SIG-M5 (cell line): Measurements from ENCODE around the gene EIF2A.
"Not testable (repeated sequence)": the region's sequence is repeated elsewhere in the genome, so short reads cannot be mapped to it uniquely, and the experiment has no call there.

ENCODE experiments used
- DNase-seq: peaks from one replicate; lab custom pipeline; 2025; lab: John Stamatoyannopoulos, UW

EIF2A gene

DNA sequence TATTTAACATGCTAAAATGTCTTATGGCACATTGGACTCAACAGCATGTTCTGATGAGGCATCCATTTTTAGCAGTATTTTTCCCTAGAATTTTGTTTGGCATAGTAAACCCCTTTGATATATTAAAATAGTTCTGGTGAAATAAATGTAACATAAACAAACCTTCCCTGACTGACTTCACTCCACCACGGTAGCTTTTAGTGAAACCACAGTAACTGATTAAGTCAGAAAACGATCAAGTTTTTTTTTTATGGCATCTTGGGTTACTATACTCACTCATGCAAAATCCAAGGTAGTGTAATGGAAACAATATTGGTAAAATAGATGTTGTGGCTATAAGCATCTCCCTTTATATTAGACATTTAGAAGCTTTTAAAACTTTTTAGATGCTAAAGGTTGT, 3.1 kb upstream of the EIF2A start:
- no peak for DNase-seq

DNA sequence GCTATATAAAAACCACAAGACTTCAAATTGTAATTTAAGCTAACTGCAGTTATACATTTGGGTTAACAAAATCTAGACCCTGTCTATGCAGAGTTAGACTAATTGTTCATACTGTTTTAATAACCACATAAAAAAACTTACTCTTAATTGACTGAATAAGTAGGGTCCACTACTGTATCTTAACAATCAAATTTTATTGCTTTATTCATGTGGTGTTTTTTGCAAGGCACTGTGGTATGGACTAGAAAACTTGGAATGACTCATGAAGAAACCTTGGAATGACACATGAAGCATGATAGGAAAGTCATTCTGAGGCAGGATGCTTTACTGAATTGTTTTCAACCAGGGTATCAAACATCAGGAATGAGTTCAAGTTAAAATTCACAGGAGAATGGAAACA, 2.5 kb upstream of the EIF2A start:
- DNase-seq, result no peak

DNA sequence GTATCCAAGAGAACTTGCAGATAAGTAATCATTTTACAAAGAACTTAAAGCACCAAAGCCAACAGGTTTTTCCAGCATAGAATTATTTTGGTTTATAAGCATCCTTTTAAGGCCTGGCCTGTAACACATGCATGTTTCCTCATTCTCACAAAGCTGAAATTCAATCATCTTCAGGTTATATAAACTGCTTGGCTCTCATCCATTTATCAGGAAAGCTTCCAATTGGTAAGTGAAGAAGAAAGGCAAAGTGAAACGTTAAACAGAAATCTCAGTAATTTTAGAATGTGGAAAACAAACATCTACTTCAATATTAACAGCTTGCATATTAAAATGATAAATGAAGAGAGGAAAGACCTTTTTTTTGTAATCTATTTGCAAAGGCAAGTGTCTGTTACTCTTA, 1.9 kb upstream of the EIF2A start:
- DNase-seq, result no peak

DNA sequence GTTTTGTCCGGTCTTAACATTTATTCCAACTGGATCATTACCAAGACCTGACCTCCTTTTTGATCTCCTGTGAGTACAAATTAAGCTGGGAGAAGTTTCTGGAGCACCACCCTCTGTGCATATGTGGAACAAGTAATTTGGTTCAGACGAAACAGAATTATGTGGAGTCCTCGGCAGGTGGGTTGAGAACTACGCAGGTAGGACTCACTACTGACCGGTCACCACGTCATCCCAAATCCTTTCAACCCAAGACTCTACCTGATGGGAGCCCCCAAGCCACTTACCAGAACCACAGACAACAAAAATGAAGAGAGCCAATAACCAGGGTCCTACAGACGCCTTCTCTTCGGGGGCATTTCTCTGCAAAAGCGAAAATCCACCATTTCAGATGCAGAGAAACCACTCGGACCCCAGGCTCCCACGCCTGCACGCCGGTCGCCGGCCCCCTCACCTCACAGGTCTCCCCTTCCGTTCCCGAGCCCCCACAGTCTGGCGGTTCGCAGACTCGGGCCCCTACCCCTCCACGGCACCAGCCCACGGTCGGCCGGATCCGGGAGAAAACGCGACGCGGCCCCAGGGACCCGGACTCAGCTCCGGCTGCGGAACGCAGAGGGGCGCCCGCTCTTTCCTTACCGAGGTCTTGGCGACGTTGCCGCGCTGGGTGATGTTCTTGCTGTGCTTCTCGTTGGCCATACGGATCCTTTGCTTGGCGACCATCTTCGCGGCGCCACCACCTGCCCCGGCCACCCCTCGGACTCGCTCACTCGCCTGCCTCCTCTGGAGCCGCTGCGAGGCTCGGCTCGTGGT, 965 bp upstream of the EIF2A start:
- no peak for DNase-seq

DNA sequence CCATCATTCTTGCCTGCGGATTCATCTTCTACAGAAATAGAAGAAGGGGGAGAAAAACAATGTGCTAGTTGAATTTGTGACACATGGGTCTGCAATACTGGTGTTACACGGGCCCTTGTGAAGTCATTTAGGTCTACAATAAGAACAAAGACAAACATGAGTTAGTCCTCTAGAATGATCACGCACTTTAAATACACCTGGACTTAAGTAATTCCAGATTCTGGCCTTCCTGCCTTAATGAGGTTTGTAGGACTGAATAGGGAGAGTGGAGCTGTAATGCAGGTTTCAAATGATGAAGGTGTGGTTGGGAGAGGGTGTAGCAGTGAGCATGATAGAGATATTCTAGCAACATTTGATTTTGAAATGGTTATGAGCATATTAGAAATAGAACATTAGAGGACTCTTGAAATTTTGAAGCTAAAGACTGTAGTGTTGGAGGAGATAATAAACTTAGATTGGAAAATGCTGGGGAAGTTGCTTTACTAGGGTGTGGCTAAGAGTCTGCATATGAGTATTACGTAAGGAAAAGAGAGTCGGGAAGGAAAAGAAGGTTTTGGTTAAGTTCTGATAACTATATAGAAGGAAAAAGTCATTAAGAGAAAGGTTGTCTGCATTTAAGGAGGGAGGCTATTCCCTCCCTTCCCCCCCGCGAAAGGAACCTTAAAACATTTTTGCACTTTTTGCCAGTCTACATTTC, 606 bp downstream of the EIF2A start:
- DNase-seq, result no peak

DNA sequence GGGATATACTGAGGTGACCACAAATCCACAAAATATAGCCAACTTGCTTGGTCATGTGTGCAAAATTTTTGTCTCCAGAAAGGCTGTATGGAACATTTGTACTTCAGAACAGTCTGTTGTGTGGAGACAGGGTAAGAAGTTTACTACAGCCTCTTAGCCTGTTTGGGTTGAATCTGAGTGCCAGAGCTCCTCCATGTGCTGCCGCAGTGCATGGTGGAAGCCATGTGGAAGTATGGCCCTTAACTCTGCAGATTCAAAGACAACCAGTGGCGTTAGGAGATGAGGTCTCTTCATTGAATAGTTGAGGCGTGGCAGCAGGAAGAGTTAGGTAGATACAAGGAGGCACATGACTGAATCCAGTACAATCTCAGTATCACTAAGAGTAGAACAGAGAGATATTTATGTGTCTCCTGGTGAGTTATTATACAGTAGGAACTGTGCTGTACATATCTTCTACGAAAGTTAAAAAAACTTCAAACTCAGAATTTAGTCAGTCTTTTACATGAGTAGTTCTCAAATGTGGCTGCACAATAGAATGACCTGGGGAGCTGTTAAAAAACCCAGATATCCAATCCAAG, 9.4 kb downstream of the EIF2A start:
- DNase-seq, result no peak

DNA sequence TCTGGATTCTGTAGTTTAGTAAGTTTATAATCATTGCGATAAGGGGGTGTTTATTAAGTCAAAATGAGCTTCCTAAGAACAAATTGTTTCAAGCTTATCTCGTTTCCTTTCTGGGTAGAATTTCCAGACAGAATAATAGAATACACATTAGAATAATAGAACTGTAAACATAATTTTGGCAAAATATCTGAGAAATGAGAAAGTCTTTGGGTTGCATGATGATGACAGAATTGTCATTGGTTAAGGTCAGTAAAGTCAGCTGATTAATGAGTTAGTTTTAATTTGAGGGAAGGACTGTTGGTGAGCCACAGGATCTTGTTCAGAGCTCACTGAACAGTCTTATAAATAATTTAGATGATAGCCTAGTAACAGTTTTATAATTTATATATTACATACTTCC, 10.2 kb downstream of the EIF2A start:
- no peak for DNase-seq

DNA sequence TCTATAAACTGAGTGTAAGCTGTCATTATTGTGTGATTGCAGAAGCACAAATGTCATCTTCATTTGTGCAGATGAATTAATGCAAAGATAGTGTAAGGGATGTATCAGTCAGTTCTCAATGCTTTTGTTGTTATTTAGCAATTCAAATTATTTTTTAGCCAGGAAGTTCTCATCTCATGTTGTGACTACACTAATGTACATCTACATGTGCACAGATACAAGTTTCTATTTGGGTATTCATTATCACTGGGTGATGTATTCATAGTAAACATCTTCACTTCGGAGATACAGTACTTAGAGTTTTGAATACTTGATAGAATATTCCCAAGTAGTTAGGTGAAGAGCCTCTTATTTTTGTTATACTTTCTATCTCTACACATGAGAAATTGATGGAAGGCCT, 11.1 kb downstream of the EIF2A start:
- no peak for DNase-seq

DNA sequence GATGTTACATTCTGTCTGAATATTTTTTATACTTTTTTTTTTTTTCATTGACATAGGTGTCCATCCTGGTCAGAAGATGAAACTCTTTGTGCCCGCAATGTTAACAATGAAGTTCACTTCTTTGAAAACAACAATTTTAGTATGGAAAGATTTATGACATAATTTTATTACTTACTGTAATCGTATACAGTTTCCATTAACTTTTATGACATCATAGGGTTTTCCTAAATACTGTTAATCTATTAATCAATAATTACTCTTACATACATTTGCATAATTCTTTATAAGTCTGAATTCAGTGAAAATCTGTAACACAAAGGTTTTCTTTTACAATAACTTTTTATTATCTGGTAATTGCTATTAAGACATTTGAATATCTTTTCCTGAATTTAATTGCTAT, 17.7 kb downstream of the EIF2A start:
- no peak for DNase-seq

DNA sequence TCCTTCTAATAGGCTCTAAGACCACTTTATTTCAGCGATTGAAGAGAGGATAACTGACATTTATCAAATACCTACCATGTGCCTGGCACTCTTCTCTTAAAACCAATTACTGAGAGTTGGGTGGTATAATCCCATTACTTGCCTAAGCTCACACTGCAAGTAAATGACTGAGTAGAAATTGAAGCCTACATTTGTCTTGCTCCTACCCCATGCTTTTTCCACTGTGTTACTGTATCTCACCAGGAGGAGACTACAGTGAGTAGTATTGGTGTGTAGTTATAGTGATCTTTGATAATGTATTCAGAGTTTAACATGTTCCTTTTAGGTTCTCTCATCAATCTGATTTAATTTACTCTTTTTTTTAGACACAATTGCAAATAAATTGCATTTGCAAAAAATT, 20.7 kb downstream of the EIF2A start:
- DNase-seq, result no peak

DNA sequence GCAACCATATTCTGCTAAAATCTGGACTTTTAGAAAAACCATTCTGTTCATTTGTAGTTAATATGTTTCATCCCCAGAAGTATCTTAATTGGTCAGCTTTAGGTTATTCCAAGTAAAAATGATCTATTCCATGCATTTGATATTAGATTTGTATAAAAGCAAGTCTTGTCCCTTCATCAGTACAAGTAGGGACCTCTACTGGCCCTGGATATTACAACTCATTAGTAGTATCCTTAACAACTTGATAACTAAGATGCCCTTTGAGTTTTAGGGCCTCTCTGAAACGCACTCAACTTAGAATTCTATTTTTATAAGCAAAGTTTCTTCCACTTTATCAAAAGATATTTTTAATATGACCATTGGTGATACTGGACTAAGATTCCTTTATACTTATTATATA, 31.3 kb downstream of the EIF2A start:
- DNase-seq, result no peak

DNA sequence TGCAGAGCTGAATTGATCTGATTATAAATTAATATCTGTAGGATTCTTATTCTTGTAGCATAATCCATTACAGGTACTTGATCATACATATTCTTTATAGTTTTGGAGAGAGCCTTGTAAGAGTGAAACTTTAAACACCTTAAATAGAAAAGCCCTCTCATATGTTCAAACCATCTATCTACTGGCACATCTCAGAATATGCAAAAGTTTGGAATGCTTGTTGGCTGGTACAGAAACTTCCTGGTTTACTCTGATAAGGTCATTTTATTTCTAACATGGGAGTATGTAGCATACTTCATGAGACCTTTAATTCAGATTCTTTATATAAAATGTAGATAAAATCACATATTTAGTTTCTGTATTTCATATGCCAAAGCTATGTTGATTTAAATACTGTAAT, 34.6 kb downstream of the EIF2A start:
- DNase-seq, result no peak

DNA sequence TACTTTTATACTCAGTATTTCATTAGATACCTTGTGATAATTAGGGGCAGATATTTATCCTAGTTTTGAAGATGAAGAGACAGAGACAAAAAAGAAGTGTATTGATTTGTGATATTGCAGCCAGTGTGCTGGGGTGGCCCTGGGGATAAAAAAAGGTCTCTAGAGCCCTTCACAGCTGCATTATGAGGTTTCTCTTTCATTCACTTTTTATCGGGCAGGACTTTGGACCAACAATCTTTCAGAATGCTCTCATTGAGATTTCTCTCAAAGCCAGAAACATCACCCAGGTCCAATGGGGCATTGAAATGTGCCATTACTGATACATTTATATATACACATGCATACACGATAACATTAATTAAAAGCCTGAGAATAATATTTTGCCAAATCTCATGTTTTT, 36.0 kb downstream of the EIF2A start:
- no peak for DNase-seq

DNA sequence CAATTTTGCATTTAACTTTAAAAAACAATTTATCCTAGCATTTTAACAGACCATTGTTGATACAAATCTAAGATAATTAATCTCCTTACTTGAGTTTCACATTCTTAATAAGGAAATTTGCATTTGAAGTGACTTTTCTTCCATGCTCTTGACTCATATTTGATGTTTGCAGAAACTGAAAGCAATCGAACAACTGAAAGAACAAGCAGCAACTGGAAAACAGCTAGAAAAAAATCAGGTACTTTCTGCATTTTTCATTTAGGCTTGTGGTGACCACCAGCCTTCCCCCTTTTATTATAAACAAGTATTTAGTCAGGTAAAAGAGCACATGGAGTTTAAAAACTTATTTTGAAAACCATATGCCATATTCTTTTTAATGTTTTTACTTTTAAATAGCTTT, 36.4 kb downstream of the EIF2A start:
- no peak for DNase-seq

DNA sequence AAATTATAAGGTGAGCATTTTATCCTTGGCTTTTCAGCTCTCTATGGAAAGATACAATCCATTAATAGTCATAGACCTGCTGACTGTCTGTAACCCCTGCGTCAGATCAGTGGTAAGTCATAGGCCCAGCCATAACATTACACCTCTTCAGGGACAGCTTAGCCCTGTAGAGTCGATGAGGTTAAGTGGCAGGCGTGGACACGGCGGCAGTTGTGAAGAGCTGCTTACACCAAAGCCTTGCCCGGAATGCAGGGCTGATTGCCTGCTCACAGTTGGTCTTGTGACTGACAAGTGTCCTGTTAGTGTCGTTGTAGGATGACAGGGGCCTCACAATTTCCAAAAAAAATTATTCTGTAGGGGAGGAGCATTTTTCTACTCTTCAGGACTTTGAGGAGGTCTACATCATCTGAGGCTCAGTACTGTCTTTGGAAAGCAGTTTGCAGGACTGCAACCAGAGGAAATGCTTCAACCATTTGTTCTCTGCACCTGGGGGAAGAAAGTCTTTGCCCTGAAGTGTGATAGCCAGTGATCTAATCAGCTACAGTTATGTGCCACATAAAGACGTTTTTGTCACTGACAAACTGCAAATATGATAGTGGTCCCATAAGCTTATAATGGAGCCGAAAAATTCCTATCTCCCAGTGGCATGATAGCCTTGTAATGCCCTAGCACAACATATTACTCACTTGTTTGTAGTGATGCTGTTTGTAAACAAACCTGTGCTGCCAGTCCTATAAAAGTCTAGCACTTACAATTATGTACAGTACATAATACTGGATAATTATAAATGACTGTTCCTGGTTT, 41.6 kb downstream of the EIF2A start:
- no peak for DNase-seq

DNA sequence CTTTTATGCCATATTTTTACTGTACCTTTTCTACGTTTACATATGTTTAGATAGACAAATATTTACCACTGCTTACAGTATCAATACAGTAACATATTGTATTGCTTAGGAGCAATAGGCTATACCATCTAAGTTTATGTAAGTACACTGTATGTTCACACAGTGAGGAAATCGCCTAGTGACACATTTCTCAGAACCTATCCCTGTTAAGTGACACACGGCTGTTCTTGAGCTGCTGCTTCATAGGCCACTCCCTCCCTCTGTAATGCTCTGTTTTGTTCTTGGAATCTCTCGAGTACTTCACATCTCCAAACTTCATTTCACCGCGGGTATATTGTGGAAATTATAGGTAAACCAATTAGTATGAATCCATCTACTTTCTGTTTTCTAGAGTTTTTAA, 43.2 kb downstream of the EIF2A start:
- DNase-seq, result no peak

DNA sequence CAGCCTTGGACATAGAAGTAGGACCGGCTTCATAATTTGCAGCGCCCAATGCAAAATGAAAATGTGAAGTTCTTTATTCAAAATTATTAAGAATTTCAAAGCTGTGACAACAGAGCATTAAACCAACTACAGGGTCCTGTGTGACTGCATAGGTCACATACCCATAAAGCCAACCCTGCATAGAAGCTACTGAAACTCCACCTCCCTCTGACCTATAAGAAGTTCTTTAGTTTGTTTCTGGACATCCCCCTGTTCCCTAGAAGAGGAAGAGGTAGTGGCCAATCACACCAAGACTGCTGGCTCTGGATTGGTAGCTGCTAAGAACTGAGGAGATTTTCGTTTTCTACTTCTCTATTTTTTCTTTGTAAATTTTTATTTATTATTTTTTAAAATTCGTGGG, 47.6 kb downstream of the EIF2A start:
- no peak for DNase-seq

DNA sequence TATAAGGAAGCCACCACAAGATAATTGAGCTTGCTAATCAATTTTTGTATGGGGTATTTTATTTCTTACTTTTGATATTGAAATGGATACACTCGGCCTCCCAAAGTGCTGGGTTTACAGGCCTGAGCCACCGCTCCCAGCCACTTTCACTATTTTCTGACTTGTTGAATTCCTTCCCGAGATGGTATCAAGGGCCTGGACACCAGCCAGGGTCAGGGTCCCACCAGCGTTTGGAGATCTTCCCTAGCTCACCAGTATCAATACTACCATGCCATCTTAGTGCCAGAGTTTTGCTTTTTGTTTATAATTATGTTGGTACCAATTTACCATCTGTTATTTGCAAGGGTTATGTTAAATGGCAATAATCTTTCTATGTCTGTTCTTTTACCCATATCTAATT, 51.1 kb downstream of the EIF2A start:
- no peak for DNase-seq

DNA sequence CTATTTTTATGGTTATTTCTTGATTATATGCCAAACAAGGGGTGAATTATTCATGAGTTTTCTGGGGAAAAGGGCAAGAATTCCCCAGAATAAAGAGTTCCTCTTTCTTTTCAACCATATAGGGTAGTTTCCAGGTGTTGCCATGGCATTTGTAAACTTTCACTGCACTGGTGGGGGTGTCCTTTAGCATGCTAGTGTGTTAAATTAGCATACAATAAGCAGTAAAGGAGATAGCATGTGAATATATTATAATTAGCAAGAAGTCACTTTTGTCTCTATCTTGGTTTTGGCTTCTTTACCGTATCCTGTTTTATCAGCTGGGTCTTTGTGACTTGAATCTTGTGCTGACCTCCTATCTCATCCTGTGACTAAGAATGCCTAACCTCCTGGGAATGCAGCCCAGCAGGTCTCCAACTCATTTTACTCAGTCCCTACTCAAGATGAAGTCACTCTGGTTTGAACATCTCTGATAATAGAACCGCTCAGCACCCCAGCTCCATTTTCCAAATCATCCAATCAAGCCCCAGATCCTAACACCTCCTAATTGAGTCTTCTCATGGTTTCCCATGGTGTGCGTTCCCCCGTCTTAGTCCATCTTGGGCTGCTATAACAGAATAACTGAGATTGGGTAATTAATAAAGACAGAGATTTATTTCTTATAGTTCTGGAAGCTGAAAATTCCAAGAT, 53.2 kb downstream of the EIF2A start:
- no peak for DNase-seq

DNA sequence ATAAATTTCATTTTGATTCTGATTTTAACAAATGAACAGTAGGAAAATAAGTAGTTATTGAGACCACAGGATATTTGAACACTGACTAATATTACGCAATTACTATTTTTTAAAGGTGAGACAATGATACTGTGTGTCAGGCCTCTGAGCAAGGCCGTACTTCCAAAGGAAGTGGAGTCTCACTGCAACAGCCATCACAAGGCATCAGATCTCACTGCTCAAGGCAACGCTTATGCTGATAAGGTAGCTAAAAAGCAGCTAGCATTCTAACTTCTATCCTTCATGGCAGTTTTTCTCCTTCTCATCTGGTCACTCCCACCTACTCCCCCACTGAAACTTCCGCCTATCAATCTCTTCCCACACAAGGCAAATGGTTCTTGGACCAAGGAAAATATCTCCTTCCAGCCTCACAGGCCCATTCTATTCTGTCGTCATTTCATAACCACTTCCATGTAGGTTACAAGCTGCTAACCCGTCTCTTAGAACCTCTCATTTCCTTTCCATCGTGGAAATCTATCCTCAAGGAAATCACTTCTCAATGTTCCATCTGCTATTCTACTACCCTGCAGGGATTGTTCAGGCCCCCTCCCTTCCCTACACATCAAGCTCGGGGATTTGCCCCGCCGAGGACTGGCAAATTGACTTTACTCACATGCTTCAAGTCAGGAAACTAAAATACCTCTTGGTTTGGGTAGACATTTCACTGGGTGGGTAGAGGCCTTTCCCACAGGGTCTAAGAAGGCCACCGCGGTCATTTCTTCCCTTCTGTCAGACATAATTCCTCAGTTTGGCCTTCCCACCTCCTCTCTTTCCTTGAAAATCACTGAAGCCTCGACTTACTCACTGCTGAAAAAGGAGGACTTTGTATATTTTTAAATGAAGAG, 54.3 kb downstream of the EIF2A start:
- not testable (repeated sequence) for DNase-seq
